NCI-H1417 (cell line): ENCODE results near the gene ECHS1.
"Not testable (repeated sequence)": the region's sequence is repeated elsewhere in the genome, so short reads cannot be mapped to it uniquely, and the experiment has no call there.

ENCODE experiments used
- DNase-seq, 3 experiments: peaks; one replicate each; lab custom pipeline; 2025; lab: John Stamatoyannopoulos, UW

ECHS1 gene

DNA sequence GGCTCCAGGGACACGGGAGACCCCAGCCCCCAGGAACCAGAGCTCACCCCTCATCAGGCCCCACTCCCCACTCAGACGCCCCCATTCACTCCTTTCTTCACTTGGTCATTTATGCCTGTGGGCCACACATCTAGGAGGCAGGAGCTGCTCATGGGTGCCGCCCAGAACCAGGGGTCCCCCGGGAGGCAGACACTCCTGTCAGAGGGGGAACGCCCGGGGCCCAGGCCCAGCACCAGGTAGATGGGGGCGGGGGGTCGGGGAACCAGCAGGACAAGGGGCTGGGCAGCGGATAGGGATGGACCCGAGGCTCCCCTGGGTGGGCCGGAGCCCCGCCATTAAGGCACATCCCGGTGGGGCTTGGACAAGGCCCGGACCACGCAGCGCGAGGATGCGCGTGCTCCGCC is 48.3 kb downstream of the ECHS1 start:
- peak in 2 of 3 experiments; percentile 27 to 53 for DNase-seq

DNA sequence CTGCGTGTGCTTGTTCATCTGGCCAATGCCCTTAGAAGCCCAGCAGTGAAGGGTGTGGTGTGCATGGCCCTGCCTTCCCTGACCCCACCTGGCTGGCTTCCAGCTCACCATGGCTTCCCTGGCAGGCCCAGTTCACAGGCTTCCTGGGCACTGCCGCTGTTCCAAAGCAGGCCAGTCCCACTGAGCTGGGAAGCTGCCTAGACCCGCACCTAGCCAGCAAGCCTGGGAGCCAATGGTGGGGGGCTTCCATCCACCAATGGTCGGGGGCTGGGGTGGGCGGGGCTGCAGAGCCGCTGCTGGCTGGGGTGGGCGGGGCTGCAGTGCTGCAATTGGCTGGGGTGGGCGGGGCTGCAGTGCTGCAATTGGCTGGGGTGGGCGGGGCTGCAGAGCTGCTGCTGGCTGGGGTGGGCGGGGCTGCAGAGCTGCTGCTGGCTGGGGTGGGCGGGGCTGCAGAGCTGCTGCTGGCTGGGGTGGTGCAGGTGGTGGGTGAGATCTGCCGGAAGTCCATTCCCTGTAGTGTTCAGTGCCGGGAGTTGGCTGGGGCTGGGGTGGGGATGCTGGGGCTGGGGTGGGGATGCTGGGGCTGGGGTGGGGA is 48.9 kb downstream of the ECHS1 start:
- DNase-seq = peak; percentile 48 to 75 (median 67)

DNA sequence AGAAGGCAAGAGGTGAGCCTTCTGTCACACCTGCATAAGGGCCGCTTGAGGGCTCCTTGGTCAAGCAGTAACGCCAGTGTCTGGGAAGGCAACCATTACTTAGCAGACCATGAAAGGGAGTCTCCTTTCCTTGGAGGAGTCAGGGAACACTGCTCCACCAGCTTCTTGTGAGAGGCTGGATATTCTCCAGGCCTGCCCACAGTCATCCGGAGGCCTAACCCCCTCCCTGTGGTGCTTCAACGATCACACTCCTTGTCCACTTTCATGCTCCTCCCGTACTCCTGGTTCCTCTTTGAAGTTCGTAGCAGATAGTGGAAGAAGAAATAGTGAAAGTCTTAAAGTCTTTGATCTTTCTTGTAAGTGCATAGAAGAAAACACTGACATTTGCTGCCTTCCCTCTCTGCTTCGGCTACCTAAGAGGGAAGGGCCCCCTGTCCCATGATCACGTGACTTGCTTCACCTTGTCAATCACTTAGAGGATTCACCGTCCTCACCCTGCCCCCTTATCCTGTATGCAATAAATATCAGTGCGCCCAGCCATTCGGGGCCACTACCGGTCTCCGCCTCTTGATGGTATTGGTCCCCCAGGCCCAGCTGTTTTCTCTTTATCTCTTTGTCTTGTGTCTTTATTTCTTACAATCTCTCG is 51.0 kb downstream of the ECHS1 start:
- DNase-seq = not testable (repeated sequence)

GRCh38 chr10:133320852-133321422 is 52.2 kb downstream of the ECHS1 start:
- DNase-seq = not testable (repeated sequence)

- DNase-seq = peak; percentile 65 to 72 (median 68)
Observed at GRCh38 chr10:133318494-133319127, 54.5 kb downstream of the ECHS1 start.

DNA sequence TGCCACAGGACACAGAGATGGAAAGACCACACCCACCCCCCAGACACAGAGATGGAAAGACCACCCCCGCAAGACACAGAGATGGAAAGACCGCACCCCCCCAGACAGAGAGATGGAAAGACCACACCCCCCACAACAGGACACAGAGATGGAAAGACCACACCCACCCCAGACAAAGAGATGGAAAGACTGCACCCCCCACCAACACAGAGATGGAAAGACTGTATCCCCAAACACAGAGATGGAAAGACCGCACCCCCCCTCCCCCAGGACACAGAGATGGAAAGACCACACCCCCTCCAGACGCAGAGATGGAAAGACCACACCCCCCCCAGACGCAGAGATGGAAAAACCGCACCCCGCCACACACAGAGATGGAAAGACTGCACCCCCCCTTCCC is 56.4 kb downstream of the ECHS1 start:
- no peak for DNase-seq

DNA sequence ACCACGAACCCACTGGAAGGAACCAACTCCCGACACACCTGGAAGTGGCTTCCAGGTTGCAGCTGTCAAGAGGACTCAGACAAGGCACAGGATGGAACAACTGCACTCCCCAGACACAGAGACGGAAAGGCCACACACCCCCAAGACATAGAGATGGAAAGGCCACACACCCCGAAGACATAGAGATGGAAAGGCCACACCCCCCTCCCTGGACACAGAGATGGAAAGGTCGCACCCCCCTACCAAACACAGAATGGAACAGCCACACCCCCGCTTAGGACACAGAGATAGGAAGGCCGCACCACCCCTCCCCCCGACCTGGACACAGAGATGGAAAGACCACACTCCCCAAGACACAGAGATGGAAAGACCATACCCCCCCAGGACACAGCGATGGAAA is 56.9 kb downstream of the ECHS1 start:
- no peak for DNase-seq

GRCh38 chr10:133315847-133316246 is 57.3 kb downstream of the ECHS1 start:
- DNase-seq = no peak

- DNase-seq = no peak
Observed at GRCh38 chr10:133314911-133315310, 58.2 kb downstream of the ECHS1 start.

- DNase-seq = no peak
Observed at GRCh38 chr10:133313192-133313591, 60.0 kb downstream of the ECHS1 start.

DNA sequence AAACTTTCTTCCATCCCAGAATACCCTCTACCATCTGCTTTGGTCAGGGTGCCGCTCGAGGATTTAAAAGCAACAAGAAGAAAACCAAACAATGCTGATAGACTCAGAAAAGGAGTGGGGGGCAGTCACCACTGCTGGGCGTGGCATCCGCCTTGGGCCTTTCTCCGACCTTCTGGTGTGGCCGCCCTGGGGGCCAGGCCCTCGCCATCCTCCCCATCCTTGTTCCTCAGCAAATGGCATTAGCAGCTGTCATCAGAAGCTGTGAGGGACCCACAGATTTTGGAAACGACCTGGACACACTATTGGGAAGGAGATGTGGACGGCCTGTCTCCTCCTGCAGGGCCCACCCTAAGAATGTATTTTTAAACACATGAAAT is 60.4 kb downstream of the ECHS1 start:
- no peak for DNase-seq
